K562 (cell line): ENCODE data around the gene SCG3. TPM values are rescaled to one million over a fixed set of nuclear protein-coding genes. Genes with fewer than 3 reads are reported as not detected.

ENCODE experiments used
- ARID1B ChIP-seq: fragments of 450-650 bp; IDR thresholded peaks from 2 replicates; pipeline ENCODE4 v1.6.1; 2016; ENCODE audit warnings: antibody characterized with exemption, mild to moderate bottlenecking, inconsistent platforms
- CBFB ChIP-seq: sonication (generic); formaldehyde crosslinking; IDR thresholded peaks from 2 replicates; pipeline ENCODE4 v1.4.0; 2020; ENCODE audit warnings: mild to moderate bottlenecking, missing genetic modification reagents
- KHSRP ChIP-seq: fragments of 450-650 bp; IDR thresholded peaks from 2 replicates; pipeline ENCODE4 v1.6.1; 2017
- MYBL2 ChIP-seq, 2 experiments: fragments of 450-650 bp in 1 of 2; sonication (generic) in 1 of 2; formaldehyde crosslinking in 1 of 2; IDR thresholded peaks; 2 replicates each; pipeline versions ENCODE4 v1.6.1 to v1.8.1; 2017 to 2022; ENCODE audit warnings: borderline replicate concordance in 1 of 2, inconsistent platforms in 1 of 2, low read depth in 1 of 2, mild to moderate bottlenecking in 1 of 2, missing genetic modification reagents in 1 of 2, moderate library complexity in 1 of 2
- POU5F1 ChIP-seq: fragments of 150-350 bp; IDR thresholded peaks from 2 replicates; pipeline ENCODE4 v1.6.1; 2014; ENCODE audit warnings: borderline replicate concordance, low read length, low read depth, mild to moderate bottlenecking; ENCODE audit not compliant: partially characterized antibody
- PRMT5 ChIP-seq: sonication (generic); formaldehyde crosslinking; IDR thresholded peaks from 2 replicates; pipeline ENCODE4 v1.5.0; 2020; ENCODE audit warnings: missing genetic modification reagents
- PURB ChIP-seq: sonication (generic); formaldehyde crosslinking; IDR thresholded peaks from 2 replicates; pipeline ENCODE4 v1.9.0; 2021; ENCODE audit warnings: low read depth, mild to moderate bottlenecking, missing genetic modification reagents
- RFX1 ChIP-seq: fragments of 450-650 bp; IDR thresholded peaks from 2 replicates; pipeline ENCODE4 v1.6.1; 2016; ENCODE audit warnings: mild to moderate bottlenecking, moderate library complexity
- RHOXF2B ChIP-seq: fragments of 250-450 bp; sonication (Bioruptor Pico); conservative IDR thresholded peaks from 2 replicates; pipeline ENCODE4 v1.5.1; 2021
- RUNX1 ChIP-seq: sonication (generic); IDR thresholded peaks from 2 replicates; pipeline ENCODE4 v1.6.1; 2016; ENCODE audit warnings: antibody characterized with exemption, low read depth
- SETDB1 ChIP-seq: IDR thresholded peaks from one replicate; pipeline ENCODE4 v1.6.1; 2012; ENCODE audit warnings: low read length, control low read depth, inconsistent platforms
- SIX5 ChIP-seq, 2 experiments: IDR thresholded peaks; 2 replicates each; pipeline ENCODE4 v1.6.1; 2011; ENCODE audit warnings: low read length in 2 of 2, borderline replicate concordance in 1 of 2, low read depth in 1 of 2, mild to moderate bottlenecking in 1 of 2, moderate library complexity in 1 of 2; ENCODE audit not compliant: insufficient read depth in 1 of 2
- SMC3 ChIP-seq: conservative IDR thresholded peaks from 2 replicates; pipeline ENCODE4 v1.6.1; 2011; ENCODE audit warnings: low read depth, low read length, improper control_type of control experiment; ENCODE audit not compliant: insufficient read depth
- TAF15 ChIP-seq: fragments of 200-400 bp; formaldehyde crosslinking; IDR thresholded peaks from 2 replicates; pipeline ENCODE4 v1.6.1; 2017; ENCODE audit warnings: mild to moderate bottlenecking, low read depth, low read length, moderate library complexity
- TAL1 ChIP-seq: fragments of 450-650 bp; IDR thresholded peaks from 2 replicates; pipeline ENCODE4 v1.6.1; 2016; ENCODE audit warnings: mild to moderate bottlenecking
- TEAD4 ChIP-seq, 2 experiments: sonication (generic) in 1 of 2; formaldehyde crosslinking in 1 of 2; IDR thresholded peaks; 2 replicates each; pipeline versions ENCODE4 v1.6.1 to v1.8.0; 2012 to 2022; ENCODE audit warnings: borderline replicate concordance in 1 of 2, inconsistent platforms in 1 of 2, low read length in 1 of 2, mild to moderate bottlenecking in 1 of 2, missing genetic modification reagents in 1 of 2
- YY1 ChIP-seq, 3 experiments: IDR thresholded peaks; 2 replicates each; pipeline ENCODE4 v1.6.1; 2011; ENCODE audit warnings: low read length in 2 of 3, mild to moderate bottlenecking in 2 of 3, moderate library complexity in 2 of 3, borderline replicate concordance in 1 of 3, control low read depth in 1 of 3, low read depth in 1 of 3; ENCODE audit not compliant: insufficient read depth in 3 of 3, insufficient replicate concordance in 2 of 3, control insufficient read depth in 1 of 3, insufficient read length in 1 of 3; ENCODE audit errors: extremely low read depth in 1 of 3
- ZNF121 ChIP-seq: sonication (generic); formaldehyde crosslinking; conservative IDR thresholded peaks from 2 replicates; pipeline ENCODE4 v1.8.0; 2022; ENCODE audit warnings: missing genetic modification reagents
- ZNF239 ChIP-seq: fragments of 250-450 bp; sonication (Bioruptor Pico); IDR thresholded peaks from 2 replicates; pipeline ENCODE4 v1.4.0; 2020; ENCODE audit warnings: mild to moderate bottlenecking
- ZNF507 ChIP-seq: conservative IDR thresholded peaks from 2 replicates; pipeline ENCODE4 v1.6.1; 2017; ENCODE audit warnings: missing genetic modification characterization, missing compliant biosample characterization
- ZNF584 ChIP-seq: fragments of 200-800 bp; sonication (Bioruptor generic); IDR thresholded peaks from 2 replicates; pipeline ENCODE4 v1.6.1; 2016; ENCODE audit warnings: low read depth, mild to moderate bottlenecking, missing genetic modification characterization, missing compliant biosample characterization
- ZNF79 ChIP-seq: fragments of 250-450 bp; sonication (Bioruptor Pico); IDR thresholded peaks from 2 replicates; pipeline ENCODE4 v1.4.0; 2020; ENCODE audit warnings: low read depth, mild to moderate bottlenecking, moderate library complexity
- ZSCAN32 ChIP-seq: fragments of 450-650 bp; formaldehyde crosslinking; IDR thresholded peaks from 2 replicates; pipeline ENCODE4 v1.4.0; 2020; ENCODE audit warnings: mild to moderate bottlenecking, moderate library complexity
- polyA plus RNA-seq, 8 experiments: library from polyadenylated mRNA; depleted of rRNA in 4 of 8; stranded (reverse) in 5 of 8; unstranded in 3 of 8; fragments of >200 nt; fragmentation: Nextera tagmentation in 2 of 8; fragmentation: Illumina TruSeq in 1 of 8; extraction: Ambion mirVana in 2 of 8; extraction: Trizol in 1 of 8; gene quantifications; 2 replicates each; pipeline versions ENCODE4 v1.2.1 to v1.2.3, GENCODE V29; 2011 to 2014; ENCODE audit warnings: inconsistent platforms in 1 of 8, missing spikeins in 1 of 8
- total RNA-seq, 7 experiments: library from RNA; depleted of rRNA in 6 of 7; stranded (reverse); fragments of >200 nt in 6 of 7; fragmentation: Illumina TruSeq in 2 of 7; extraction: Trizol in 2 of 7; gene quantifications; 2 replicates each; pipeline versions ENCODE4 v1.2.1 to v1.2.3, GENCODE V29; 2011 to 2021; ENCODE audit warnings: low replicate concordance in 1 of 7
- TF ChIP-seq, protein P1 (sequence below): fragments of 150-350 bp; conservative IDR thresholded peaks from 2 replicates; pipeline ENCODE4 v1.6.1; 2014; ENCODE audit warnings: low read length
- TF ChIP-seq, protein P2 (sequence below): fragments of 450-650 bp; IDR thresholded peaks from 2 replicates; pipeline ENCODE4 v1.6.1; 2016; ENCODE audit warnings: antibody characterized with exemption
- TF ChIP-seq, protein P3 (sequence below): fragments of 250-450 bp; sonication (Bioruptor Pico); IDR thresholded peaks from 2 replicates; pipeline ENCODE4 v1.5.0; 2021

SCG3 gene
- total and polyA plus RNA-seq, 9 of the 15 experiments (the other 6 are each of a cell fraction or from before 2014, with no cell fraction given): 13.0 to 43.8 (median 21.0) TPM

DNA sequence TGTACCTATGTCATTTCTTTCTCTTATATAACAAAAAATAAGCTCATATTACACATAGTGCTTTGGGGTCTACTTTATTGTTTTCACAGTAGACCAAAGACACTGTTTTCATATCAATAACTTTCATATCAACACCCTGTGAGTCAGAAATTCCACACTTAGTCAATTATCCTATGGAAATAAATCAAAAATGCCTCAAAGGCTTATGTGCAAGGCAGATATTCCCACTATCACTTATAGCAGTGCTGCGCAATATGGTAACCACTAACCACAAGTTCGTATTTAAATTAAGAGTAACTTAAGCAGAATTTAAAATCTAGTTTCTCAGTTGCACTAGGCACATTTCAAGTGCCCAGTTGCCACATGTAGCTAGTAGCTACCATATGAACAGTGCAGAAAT lies 15.9 kb downstream of the SCG3 start (continued):
- TF ChIP-seq, protein P1, sequence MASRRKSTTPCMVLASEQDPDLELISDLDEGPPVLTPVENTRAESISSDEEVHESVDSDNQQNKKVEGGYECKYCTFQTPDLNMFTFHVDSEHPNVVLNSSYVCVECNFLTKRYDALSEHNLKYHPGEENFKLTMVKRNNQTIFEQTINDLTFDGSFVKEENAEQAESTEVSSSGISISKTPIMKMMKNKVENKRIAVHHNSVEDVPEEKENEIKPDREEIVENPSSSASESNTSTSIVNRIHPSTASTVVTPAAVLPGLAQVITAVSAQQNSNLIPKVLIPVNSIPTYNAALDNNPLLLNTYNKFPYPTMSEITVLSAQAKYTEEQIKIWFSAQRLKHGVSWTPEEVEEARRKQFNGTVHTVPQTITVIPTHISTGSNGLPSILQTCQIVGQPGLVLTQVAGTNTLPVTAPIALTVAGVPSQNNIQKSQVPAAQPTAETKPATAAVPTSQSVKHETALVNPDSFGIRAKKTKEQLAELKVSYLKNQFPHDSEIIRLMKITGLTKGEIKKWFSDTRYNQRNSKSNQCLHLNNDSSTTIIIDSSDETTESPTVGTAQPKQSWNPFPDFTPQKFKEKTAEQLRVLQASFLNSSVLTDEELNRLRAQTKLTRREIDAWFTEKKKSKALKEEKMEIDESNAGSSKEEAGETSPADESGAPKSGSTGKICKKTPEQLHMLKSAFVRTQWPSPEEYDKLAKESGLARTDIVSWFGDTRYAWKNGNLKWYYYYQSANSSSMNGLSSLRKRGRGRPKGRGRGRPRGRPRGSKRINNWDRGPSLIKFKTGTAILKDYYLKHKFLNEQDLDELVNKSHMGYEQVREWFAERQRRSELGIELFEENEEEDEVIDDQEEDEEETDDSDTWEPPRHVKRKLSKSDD: no peak
- no peak for TF ChIP-seq CBFB (CRISPR knock-in tag)
- TF ChIP-seq ZNF239: no peak
- TF ChIP-seq PRMT5 (CRISPR knock-in tag): no peak
- TF ChIP-seq TAF15: no peak
- no peak for TF ChIP-seq YY1 (IDR thresholded peaks at IDR 0.05; ENCODE audit: borderline replicate concordance in 1 of 3, control insufficient read depth in 1 of 3, extremely low read depth in 1 of 3, insufficient read depth in 3 of 3, insufficient read length in 1 of 3, insufficient replicate concordance in 2 of 3, low read depth in 1 of 3, low read length in 2 of 3)
- TF ChIP-seq SIX5 (IDR thresholded peaks at IDR 0.05; ENCODE audit: borderline replicate concordance in 1 of 2, insufficient read depth in 1 of 2, low read depth in 1 of 2, low read length in 2 of 2): no peak
- TF ChIP-seq SETDB1: no peak
- peak; percentile 75 for TF ChIP-seq TAL1
- TF ChIP-seq ZNF121: no peak
- TF ChIP-seq RHOXF2B (CRISPR knock-in tag): no peak
- TF ChIP-seq, protein P2, sequence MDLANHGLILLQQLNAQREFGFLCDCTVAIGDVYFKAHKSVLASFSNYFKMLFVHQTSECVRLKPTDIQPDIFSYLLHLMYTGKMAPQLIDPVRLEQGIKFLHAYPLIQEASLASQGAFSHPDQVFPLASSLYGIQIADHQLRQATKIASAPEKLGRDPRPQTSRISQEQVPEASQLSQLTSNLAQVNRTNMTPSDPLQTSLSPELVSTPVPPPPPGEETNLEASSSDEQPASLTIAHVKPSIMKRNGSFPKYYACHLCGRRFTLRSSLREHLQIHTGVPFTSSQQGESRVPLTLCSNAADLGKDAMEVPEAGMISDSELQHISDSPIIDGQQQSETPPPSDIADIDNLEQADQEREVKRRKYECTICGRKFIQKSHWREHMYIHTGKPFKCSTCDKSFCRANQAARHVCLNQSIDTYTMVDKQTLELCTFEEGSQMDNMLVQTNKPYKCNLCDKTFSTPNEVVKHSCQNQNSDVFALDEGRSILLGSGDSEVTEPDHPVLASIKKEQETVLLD: no peak
- no peak for TF ChIP-seq ZNF507 (tag)
- TF ChIP-seq SMC3: no peak
- no peak for TF ChIP-seq ZNF584 (CRISPR knock-in tag)
- TF ChIP-seq ARID1B: peak; percentile 86
- TF ChIP-seq ZSCAN32 (CRISPR knock-in tag): no peak
- peak; percentile 94 for TF ChIP-seq TEAD4 (IDR thresholded peaks at IDR 0.05; ENCODE audit: low read length)
- no peak for TF ChIP-seq TEAD4 (CRISPR knock-in tag; IDR thresholded peaks at IDR 0.05; ENCODE audit: borderline replicate concordance)
- no peak for TF ChIP-seq PURB (CRISPR knock-in tag)
- no peak for TF ChIP-seq ZNF79
- TF ChIP-seq, protein P3, sequence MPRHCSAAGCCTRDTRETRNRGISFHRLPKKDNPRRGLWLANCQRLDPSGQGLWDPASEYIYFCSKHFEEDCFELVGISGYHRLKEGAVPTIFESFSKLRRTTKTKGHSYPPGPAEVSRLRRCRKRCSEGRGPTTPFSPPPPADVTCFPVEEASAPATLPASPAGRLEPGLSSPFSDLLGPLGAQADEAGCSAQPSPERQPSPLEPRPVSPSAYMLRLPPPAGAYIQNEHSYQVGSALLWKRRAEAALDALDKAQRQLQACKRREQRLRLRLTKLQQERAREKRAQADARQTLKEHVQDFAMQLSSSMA (CRISPR knock-in tag): no peak
- no peak for TF ChIP-seq KHSRP
- no peak for TF ChIP-seq RFX1
- no peak for TF ChIP-seq RUNX1
- TF ChIP-seq MYBL2 (IDR thresholded peaks at IDR 0.05; ENCODE audit: low read depth): no peak
- TF ChIP-seq MYBL2 (CRISPR knock-in tag; IDR thresholded peaks at IDR 0.05; ENCODE audit: borderline replicate concordance): no peak
- TF ChIP-seq POU5F1: no peak
